ENCODE results near the gene SUCLA2. TPM values are rescaled to one million over a fixed set of nuclear protein-coding genes. Genes with fewer than 3 reads are reported as not detected.

The SUCLA2 gene
- total RNA-seq, 1 experiment from 2014 or later = 33.1 TPM

DNA sequence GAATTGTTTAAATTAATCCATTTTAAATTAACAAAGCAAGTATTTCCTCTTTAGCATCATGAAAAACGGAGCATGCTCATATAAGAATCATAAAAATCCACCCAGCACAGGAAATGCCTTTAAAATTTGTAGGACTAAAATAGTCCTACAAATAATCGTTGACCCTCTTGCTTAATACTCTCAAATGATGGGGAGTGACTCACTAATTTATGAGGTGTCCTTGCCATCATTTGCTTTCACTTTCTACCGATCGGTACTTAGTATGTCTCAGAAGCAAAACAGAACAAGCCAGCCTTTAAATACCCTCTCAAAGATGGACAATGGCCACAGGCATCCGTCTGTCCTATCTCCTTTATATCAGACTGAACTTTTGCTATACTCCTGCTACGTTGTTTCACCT is 97.2 kb downstream of the SUCLA2 start:
- DNase-seq (ENCODE audit: low spot score) = peak; percentile 44

DNA sequence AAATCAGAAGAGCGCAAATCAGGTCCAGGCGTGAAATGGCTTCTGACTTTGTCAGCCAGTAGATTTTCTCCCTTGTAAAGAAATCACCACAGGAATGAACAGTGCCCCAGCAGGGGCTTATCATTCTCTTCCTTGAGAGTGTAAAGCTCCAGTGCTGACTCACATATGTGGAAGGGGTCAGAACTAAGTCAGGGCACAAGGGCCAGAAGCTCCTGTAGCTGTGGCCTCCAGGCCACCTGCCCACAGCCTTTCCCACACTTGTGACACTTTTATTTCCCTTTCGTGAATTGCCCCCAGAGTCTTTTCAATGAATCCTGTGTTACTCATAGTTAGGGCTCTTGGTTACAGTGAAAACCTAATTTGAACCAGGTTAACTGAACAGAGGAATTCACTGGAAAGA is 99.6 kb downstream of the SUCLA2 start:
- no peak for DNase-seq (ENCODE audit: low spot score)

DNA sequence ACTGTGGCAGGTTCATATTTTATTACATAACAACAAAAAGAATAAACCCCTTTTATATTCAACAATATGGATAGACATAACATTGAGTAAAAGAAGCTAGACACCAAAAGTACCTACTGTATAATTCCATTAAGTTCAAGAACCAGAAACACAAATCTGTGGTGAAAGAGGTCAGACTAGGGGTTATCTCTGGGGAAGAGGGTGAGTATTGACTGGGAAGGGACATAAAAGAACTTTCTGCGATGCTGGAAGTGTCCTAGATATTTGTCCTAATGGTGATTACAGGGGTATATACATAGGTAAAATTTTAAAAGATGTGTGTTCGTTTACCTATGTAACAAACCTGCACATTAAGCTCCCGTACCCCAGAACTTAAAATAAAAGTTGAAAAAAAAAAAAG is 103.0 kb downstream of the SUCLA2 start:
- no peak for DNase-seq (ENCODE audit: low spot score)

DNA sequence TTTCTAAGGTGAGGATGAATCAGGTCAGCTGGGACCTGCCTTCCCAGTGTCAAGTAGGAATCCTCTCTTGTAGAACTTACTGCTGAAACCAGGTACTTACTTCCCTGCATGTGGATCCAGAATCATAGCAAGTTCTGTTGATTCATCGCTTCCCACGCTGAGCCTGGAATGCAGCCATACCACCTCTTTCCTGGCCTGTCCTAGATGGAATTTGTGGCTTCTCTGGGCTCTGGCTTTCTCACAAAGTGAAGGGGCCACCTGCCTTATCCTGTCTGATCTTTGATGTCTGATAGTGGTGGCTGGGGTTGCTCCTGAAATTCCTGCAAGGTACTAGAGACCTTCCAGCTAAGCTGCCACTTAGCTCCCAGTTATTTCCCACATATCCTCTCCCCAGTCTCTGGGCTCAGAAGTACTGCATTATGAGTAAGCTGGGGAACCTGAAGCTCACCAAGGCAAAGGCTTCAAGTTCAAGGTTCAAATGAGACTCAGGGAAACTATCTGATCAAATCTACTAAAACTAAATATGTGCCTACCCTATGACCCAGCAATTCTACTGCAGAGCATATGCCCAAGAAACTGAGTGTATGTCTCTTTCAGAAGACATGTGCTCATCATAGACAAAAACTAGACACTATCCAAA is 103.5 kb downstream of the SUCLA2 start:
- peak; percentile 30 for DNase-seq (ENCODE audit: low spot score)

DNA sequence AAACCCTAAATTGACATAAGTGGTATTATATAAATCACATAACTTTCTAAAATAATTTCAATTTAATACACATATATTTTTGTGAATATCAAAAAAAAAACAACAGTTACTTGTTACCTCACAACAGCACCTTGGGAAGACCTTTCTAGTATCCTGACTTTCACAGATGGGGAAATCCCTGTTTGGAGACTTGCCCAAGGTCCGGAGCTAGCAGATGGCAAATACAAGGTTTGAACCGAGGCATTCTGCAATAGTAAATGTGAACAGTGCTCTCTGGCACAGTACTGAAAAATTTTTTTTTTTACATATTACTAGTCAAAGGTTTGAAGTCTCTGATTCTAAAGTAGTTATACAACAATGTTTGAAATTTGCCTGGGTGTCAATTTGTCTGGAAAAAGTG is 104.5 kb downstream of the SUCLA2 start:
- DNase-seq (ENCODE audit: low spot score) = no peak

GRCh38 chr13:47896111-47896510 is 105.0 kb downstream of the SUCLA2 start:
- no peak for DNase-seq (ENCODE audit: low spot score)

DNA sequence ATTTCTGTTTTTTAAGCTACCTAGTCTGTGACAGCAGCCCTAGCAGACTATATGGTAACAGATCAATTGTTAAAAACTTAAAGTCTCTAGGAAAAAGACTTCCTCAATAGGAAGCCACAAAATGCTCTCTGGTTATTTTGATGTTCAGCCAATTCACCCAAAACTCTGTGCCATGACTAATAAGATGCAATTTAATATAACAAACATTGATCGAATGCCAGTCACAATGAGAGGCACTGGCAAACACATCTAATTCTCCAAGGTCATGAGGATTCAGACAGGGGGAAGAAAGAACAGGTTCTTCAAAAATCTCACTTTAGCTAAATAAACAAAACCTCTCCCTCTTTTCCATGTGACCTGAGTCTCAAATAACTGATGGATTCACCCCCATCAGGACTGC is 107.5 kb downstream of the SUCLA2 start:
- no peak for DNase-seq (ENCODE audit: low spot score)

Other genes with a start within 250 kb of the SUCLA2 start
- gene NUDT15, start 36.5 kb upstream of the SUCLA2 start, total RNA-seq (2014; rRNA removed; shearing (Covaris generic)) = 24.7 and 28.0 TPM in 2 replicates
- gene MED4, start 93.8 kb upstream of the SUCLA2 start, total RNA-seq (2014; rRNA removed; shearing (Covaris generic)) = 25.4 and 25.7 TPM in 2 replicates
- 175 and 177 TPM in 2 replicates for gene ITM2B, start 231.9 kb upstream of the SUCLA2 start, total RNA-seq (2014; rRNA removed; shearing (Covaris generic))